Neural crest cell (in vitro differentiated cells): ENCODE data around the gene NAT10. TPM values are rescaled to one million over a fixed set of nuclear protein-coding genes. Genes with fewer than 3 reads are reported as not detected.

Experiments
- DNase-seq: peaks from one replicate; pipeline ENCODE4 v3.0.0; 2021; ENCODE audit warnings: low read depth, mixed read lengths, low spot score
- H3K27ac Mint-ChIP-seq: one replicate; pipeline ENCODE4 v1.8.0; 2021; ENCODE audit warnings: mild to moderate bottlenecking, mixed read lengths; ENCODE audit not compliant: unreplicated experiment
- H3K27me3 Mint-ChIP-seq: 2 replicates; pipeline ENCODE4 v1.8.0; 2021; ENCODE audit warnings: low read depth, mild to moderate bottlenecking, mixed read lengths
- H3K36me3 Mint-ChIP-seq: 2 replicates; pipeline ENCODE4 v1.8.0; 2021; ENCODE audit warnings: low read depth, mild to moderate bottlenecking, mixed read lengths
- H3K4me1 Mint-ChIP-seq: 2 replicates; pipeline ENCODE4 v1.8.0; 2021; ENCODE audit warnings: mixed read lengths
- H3K4me3 Mint-ChIP-seq: one replicate; pipeline ENCODE4 v1.8.0; 2021; ENCODE audit warnings: mild to moderate bottlenecking, mixed read lengths
- H3K9me3 Mint-ChIP-seq: 2 replicates; pipeline ENCODE4 v1.8.0; 2021; ENCODE audit warnings: mixed read lengths
- total RNA-seq: library from RNA; stranded (reverse); gene quantifications from 2 replicates; pipeline ENCODE4 v1.2.1, GENCODE V29; 2021
- TF ChIP-seq, protein P1 (sequence below): fragments of 200-600 bp; sonication (generic); conservative IDR thresholded peaks from 2 replicates; pipeline ENCODE4 v1.5.0; 2021; ENCODE audit warnings: antibody characterized with exemption, mild to moderate bottlenecking

The NAT10 gene
- total RNA-seq, 1 donor from 2014 or later = 70.8 TPM

DNA sequence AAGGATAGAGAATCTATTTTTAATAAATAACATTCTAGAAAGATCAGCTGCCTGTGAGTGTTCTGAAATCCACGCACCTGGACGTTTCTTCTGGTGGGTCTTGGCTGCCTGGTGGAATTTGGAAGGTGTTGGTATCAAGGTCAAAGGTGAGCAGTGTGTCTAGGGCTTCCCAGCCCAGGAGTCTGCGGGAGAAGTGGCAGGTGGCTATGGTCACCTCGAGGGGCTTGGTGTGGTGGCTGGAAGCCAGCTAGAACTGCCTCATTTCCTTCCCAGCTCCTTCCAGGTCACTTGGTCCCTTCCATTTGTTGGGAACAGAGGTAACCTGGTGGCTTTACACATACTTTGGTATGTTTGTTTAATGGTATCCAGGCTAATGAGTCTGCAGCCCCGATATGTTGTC is 41.4 kb downstream of the NAT10 start:
- no peak for DNase-seq
- peak overlapping the region; percentile 35 for H3K27ac Mint-ChIP-seq
- no peaks in the 10 kb centered on the region for H3K27me3 Mint-ChIP-seq
- H3K9me3 Mint-ChIP-seq = no peaks in the 10 kb centered on the region
- no peak overlapping the region for H3K4me3 Mint-ChIP-seq
- H3K4me1 Mint-ChIP-seq = peaks cover 23% of the 10 kb centered on the region
- TF ChIP-seq, protein P1, sequence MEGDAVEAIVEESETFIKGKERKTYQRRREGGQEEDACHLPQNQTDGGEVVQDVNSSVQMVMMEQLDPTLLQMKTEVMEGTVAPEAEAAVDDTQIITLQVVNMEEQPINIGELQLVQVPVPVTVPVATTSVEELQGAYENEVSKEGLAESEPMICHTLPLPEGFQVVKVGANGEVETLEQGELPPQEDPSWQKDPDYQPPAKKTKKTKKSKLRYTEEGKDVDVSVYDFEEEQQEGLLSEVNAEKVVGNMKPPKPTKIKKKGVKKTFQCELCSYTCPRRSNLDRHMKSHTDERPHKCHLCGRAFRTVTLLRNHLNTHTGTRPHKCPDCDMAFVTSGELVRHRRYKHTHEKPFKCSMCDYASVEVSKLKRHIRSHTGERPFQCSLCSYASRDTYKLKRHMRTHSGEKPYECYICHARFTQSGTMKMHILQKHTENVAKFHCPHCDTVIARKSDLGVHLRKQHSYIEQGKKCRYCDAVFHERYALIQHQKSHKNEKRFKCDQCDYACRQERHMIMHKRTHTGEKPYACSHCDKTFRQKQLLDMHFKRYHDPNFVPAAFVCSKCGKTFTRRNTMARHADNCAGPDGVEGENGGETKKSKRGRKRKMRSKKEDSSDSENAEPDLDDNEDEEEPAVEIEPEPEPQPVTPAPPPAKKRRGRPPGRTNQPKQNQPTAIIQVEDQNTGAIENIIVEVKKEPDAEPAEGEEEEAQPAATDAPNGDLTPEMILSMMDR = no peak
- peaks cover 23% of the 10 kb centered on the region for H3K36me3 Mint-ChIP-seq

DNA sequence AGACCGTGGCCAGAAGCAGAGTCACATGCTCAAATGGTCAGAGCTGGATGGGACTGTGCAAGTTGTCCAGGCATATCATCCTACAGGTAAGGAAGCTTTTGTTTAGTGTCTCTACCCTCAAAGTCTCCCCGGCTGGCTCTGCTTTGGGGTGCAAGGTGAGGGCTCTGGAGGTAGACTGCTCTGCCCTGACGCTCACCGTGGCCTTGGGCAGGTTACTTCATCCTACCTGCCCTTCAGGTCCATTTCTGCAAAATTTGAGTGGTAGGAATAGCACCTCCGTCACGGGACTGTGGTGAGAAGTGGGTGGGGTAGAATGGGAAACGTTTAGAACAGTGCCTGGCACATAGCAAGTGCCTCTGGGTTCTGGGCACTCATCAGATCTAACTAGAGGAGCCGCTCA is 42.2 kb downstream of the NAT10 start:
- Mint-ChIP-seq H3K9me3 (no peaks in the 10 kb centered on the region), H3K4me1 (peaks cover 23% of the 10 kb centered on the region), H3K36me3 (peaks cover 22% of the 10 kb centered on the region), H3K4me3 (no peak overlapping the region), H3K27me3 (no peaks in the 10 kb centered on the region), H3K27ac (peak overlapping the region; percentile 90)
- no peak for DNase-seq
- TF ChIP-seq, protein P1 = no peak

DNA sequence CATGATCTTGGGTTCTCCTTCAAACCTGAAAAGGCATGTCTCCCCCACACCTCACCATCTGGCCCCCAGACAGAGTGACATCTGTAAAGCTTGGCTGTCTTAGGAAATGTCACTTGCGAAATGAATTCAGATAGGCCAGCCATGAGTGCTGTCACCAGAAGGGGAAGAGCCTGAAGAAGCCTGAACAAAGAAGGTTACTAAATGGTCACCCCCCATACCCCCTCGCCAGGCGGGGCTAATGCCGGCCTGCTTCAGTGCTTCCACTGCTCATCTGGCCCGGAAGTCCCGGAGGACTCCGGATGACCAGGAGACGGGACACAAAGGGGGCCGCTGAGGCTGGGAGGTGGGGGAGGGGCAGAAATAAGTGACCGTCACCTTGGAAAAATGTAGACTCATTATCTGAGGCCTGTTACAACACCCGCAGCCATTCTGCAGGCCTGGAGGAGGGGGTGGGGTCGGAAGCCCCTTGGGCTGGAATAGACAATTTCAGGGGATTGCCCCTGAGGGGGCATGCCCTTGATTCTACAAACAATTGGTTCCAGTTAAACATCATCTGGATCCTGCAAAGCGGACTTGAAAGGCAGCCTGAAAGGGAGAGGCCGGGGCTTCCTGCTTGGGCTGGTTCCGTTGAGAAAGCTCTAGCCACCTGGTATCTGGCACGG is 43.2 kb downstream of the NAT10 start:
- TF ChIP-seq, protein P1 = no peak
- DNase-seq = peak; percentile 39
- H3K4me1 Mint-ChIP-seq = peaks cover 16% of the 10 kb centered on the region
- peak overlapping the region; percentile 53 for H3K4me3 Mint-ChIP-seq
- no peaks in the 10 kb centered on the region for H3K9me3 Mint-ChIP-seq
- peaks cover 16% of the 10 kb centered on the region for H3K36me3 Mint-ChIP-seq
- no peaks in the 10 kb centered on the region for H3K27me3 Mint-ChIP-seq
- H3K27ac Mint-ChIP-seq = peak overlapping the region; percentile 98

DNA sequence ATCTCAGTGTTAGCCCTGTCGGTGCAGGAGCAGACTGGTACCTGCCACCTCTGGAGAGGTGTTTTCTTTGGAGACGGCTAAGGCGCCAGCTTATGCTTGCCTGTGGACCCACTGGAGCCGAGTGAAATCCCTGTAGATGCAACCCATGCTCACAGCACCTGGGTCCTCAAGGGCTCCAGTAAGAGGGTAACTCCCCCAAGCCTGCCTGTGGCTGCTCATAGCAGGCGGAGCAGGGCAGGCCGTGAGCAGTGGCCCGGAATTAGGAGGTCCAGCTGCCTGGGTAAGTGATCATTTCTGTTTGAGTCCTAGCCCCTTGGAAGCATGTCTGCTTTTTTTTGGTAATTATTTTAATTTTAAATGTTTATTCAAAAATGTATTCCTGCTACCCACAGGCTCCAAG is 43.8 kb downstream of the NAT10 start:
- Mint-ChIP-seq H3K4me3 (peak overlapping the region; percentile 53), H3K4me1 (peaks cover 16% of the 10 kb centered on the region), H3K27ac (peak overlapping the region; percentile 89), H3K36me3 (peaks cover 16% of the 10 kb centered on the region), H3K27me3 (no peaks in the 10 kb centered on the region), H3K9me3 (no peaks in the 10 kb centered on the region)
- no peak for DNase-seq
- TF ChIP-seq, protein P1 = no peak

DNA sequence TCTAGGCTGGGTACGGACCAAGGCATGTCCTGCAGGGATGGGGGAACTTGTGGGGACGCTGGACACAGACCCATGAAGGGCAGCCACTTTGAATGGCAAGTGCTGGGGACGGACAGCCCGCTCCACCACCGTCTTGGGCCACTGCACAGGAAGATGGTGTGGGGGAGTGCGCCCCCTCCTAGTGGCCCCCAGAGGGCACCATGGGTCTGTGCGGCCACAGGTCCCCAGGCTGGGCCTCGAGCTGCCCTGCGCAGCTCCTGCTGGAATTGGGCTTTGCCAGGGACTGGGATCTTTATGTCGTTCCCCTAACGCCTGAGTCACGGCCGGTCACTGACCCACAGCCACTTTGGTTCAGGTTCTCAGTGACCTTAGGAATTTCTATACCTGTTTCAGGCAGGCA is 44.4 kb downstream of the NAT10 start:
- no peaks in the 10 kb centered on the region for H3K27me3 Mint-ChIP-seq
- DNase-seq = peak; percentile 22
- H3K36me3 Mint-ChIP-seq = peaks cover 16% of the 10 kb centered on the region
- TF ChIP-seq, protein P1 = peak; percentile 53
- H3K4me1 Mint-ChIP-seq = peaks cover 16% of the 10 kb centered on the region
- H3K4me3 Mint-ChIP-seq = no peak overlapping the region
- no peak overlapping the region for H3K27ac Mint-ChIP-seq
- H3K9me3 Mint-ChIP-seq = no peaks in the 10 kb centered on the region
